NCI-H2081 (cell line): ENCODE measurements around the gene DTD1.
A peak's percentile ranks its signal among the peaks of the same experiment; 100 is the strongest.

ENCODE experiments used
- DNase-seq, 2 experiments: peaks; one replicate each; lab custom pipeline; 2025; lab: John Stamatoyannopoulos, UW

The DTD1 gene

GRCh38 chr20:18587665-18588573 is at the start of gene DTD1:
TSS of gene DTD1 (plus strand) at chr20:18588054. CDS start at chr20:18588073, 19 bp downstream.
- peak; percentile 82 to 86 for DNase-seq

GRCh38 chr20:18541741-18542140 is 46.1 kb upstream of the DTD1 start:
- no peak for DNase-seq

GRCh38 chr20:18543216-18543615 is 44.6 kb upstream of the DTD1 start:
- no peak for DNase-seq

GRCh38 chr20:18543932-18544331 is 43.9 kb upstream of the DTD1 start:
- peak; percentile 92 to 97 for DNase-seq

- DNase-seq, result no peak
These were observed 42.3 kb upstream of the DTD1 start for GRCh38 chr20:18545566-18545965.

- DNase-seq, result no peak
These were observed 39.4 kb upstream of the DTD1 start for GRCh38 chr20:18548465-18548864.

GRCh38 chr20:18553746-18554145 is 34.1 kb upstream of the DTD1 start:
- DNase-seq, result no peak

- DNase-seq, result peak; percentile 90 to 96
These were observed 20.7 kb upstream of the DTD1 start, which contains the start of gene SMIM26 for GRCh38 chr20:18566892-18567738. TSS of gene SMIM26 (plus strand) at chr20:18567432. CDS start at chr20:18567479, 47 bp downstream.

GRCh38 chr20:18567739-18568091 is 20.1 kb upstream of the DTD1 start:
- DNase-seq, result no peak

GRCh38 chr20:18571009-18571408 is 16.8 kb upstream of the DTD1 start:
- DNase-seq, result no peak

GRCh38 chr20:18571578-18571977 is 16.3 kb upstream of the DTD1 start:
- no peak for DNase-seq

- DNase-seq, result no peak
These were observed 9.9 kb upstream of the DTD1 start for GRCh38 chr20:18577942-18578341.

- no peak for DNase-seq
These were observed 9.3 kb upstream of the DTD1 start for GRCh38 chr20:18578581-18578980.

- no peak for DNase-seq
These were observed 7.8 kb upstream of the DTD1 start for GRCh38 chr20:18580012-18580411.

GRCh38 chr20:18585134-18585533 is 2.7 kb upstream of the DTD1 start:
- DNase-seq, result peak in 1 of 2 experiments; percentile 7

- no peak for DNase-seq
These were observed 700 bp downstream of the DTD1 start for GRCh38 chr20:18588574-18588933.

GRCh38 chr20:18589941-18590674 is 2.3 kb downstream of the DTD1 start:
- no peak for DNase-seq

GRCh38 chr20:18596270-18596669 is 8.4 kb downstream of the DTD1 start:
- no peak for DNase-seq

- no peak for DNase-seq
These were observed 21.9 kb downstream of the DTD1 start for GRCh38 chr20:18609741-18610140.

- peak; percentile 45 to 79 for DNase-seq
These were observed 23.6 kb downstream of the DTD1 start for GRCh38 chr20:18611492-18611891.

- no peak for DNase-seq
These were observed 25.7 kb downstream of the DTD1 start for GRCh38 chr20:18613553-18613952.

- DNase-seq, result no peak
These were observed 26.4 kb downstream of the DTD1 start for GRCh38 chr20:18614244-18614643.
